Breast epithelium (tissue), 4 donors: ENCODE data around the gene BZW1. TPM values are rescaled to one million over a fixed set of nuclear protein-coding genes. Genes with fewer than 3 reads are reported as not detected.
A peak's percentile ranks its signal among the peaks of the same experiment; 100 is the strongest.

Source experiments
- DNase-seq, 2 donors: peaks; one replicate each; pipeline ENCODE4 v3.0.0-alpha.2; 2019; ENCODE audit warnings: low spot score in 2 of 2
- H3K27ac ChIP-seq, 2 donors: fragments of 200-600 bp; sonication (generic) in 1 of 2; one replicate each; pipeline ENCODE4 v1.5.1; 2016 to 2019; ENCODE audit warnings: mild to moderate bottlenecking in 1 of 2
- H3K27me3 ChIP-seq, 2 donors: fragments of 200-600 bp; sonication (generic) in 1 of 2; one replicate each; pipeline versions ENCODE4 v1.5.1 to v1.6.0; 2017 to 2019; ENCODE audit warnings: control low read depth in 1 of 2, mild to moderate bottlenecking in 1 of 2
- H3K36me3 ChIP-seq: fragments of 200-600 bp; one replicate; pipeline ENCODE4 v1.5.1; 2019
- H3K4me1 ChIP-seq, 2 donors: fragments of 200-600 bp; sonication (generic); one replicate each; pipeline ENCODE4 v1.5.1; 2016 to 2019; ENCODE audit warnings: control low read depth in 1 of 2
- H3K4me3 ChIP-seq, 3 donors: fragments of 200-600 bp; sonication (generic); 1 replicate in 2 of 3; 2 replicates in 1 of 3; pipeline ENCODE4 v1.5.1; 2016 to 2019; ENCODE audit warnings: mild to moderate bottlenecking in 3 of 3, moderate library complexity in 2 of 3
- H3K9me3 ChIP-seq, 2 donors: fragments of 200-600 bp; sonication (generic) in 1 of 2; one replicate each; pipeline ENCODE4 v1.5.1; 2016 to 2019; ENCODE audit warnings: control low read depth in 1 of 2
- POLR2A ChIP-seq: fragments of 450-650 bp; IDR thresholded peaks from one replicate; pipeline ENCODE4 v1.6.1; 2016; ENCODE audit warnings: antibody characterized with exemption, mild to moderate bottlenecking, moderate library complexity
- POLR2AphosphoS5 ChIP-seq, 3 donors: sonication (generic); formaldehyde crosslinking; IDR thresholded peaks; one replicate each; pipeline ENCODE4 v1.6.1; 2017; ENCODE audit warnings: antibody characterized with exemption in 3 of 3
- intact Hi-C: fragments of 100-400 bp; cut with DNase I; formaldehyde crosslinking; loops from one replicate; pipeline ENCODE4 v1.15.1; 2023; ENCODE audit warnings: low total_unique reads
- total RNA-seq, 3 donors: library from RNA; depleted of rRNA; stranded (reverse); fragments of >200 nt; gene quantifications; one replicate each; pipeline ENCODE4 v1.1.0, GENCODE V29; 2016
- TF ChIP-seq, protein P1 (sequence below), 3 donors: fragments of 450-650 bp; IDR thresholded peaks; one replicate each; pipeline ENCODE4 v1.5.1; 2016 to 2017; ENCODE audit warnings: antibody characterized with exemption in 3 of 3, mild to moderate bottlenecking in 3 of 3, moderate library complexity in 3 of 3

The BZW1 gene
- total RNA-seq, result 100 to 1,000 TPM; 309 to 422 (median 326) TPM

DNA sequence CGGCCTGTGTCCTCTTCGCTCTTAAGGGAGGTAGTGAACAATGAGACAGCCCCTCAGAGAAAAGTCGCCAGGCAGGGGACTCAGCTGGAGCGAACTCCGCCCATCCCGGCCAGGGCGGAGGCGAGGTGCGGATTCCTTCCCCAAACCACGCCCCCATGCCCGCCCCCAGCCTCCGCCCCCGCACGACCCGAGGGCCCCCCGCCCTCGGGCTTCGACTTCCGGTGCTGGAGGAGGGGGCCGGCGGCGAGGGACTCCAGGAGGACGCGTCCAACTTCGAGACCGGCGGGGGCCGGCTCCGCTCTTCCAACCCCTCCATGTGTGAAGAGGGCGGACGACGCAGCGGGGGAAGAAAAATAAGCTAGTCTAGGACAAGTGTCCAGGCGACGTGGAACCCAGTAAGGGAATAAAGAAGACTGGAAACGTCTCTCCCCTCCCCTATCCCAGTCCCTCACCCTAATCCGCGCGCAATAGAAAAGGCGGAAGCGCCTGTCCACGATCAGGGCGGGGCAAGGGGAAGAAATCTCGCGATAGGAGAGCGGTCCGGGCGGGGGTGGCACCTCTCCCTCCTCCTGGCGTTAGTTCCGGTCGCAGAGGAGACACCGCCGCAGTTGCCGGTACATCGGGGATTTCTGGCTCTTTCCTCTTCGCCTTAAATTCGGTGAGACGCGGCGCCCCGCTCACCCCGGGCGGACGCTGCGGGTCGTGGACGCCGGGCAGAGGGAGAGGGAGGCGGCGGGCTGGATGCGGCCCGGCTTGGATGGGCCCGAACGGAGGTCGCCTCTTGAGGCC, at the start of gene BZW1:
BZW1 (plus strand) TSS at position 578 of the 789 bp plus-strand sequence. CDS start 1,308 bp downstream, outside the sequence.
- TF ChIP-seq, protein P1, sequence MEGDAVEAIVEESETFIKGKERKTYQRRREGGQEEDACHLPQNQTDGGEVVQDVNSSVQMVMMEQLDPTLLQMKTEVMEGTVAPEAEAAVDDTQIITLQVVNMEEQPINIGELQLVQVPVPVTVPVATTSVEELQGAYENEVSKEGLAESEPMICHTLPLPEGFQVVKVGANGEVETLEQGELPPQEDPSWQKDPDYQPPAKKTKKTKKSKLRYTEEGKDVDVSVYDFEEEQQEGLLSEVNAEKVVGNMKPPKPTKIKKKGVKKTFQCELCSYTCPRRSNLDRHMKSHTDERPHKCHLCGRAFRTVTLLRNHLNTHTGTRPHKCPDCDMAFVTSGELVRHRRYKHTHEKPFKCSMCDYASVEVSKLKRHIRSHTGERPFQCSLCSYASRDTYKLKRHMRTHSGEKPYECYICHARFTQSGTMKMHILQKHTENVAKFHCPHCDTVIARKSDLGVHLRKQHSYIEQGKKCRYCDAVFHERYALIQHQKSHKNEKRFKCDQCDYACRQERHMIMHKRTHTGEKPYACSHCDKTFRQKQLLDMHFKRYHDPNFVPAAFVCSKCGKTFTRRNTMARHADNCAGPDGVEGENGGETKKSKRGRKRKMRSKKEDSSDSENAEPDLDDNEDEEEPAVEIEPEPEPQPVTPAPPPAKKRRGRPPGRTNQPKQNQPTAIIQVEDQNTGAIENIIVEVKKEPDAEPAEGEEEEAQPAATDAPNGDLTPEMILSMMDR (IDR thresholded peaks at IDR 0.05), result no peak
- TF ChIP-seq POLR2A (peak; percentile 83), POLR2AphosphoS5 (IDR thresholded peaks at IDR 0.05) (peak; percentile 92 to 94 (median 93))
- Histone ChIP-seq H3K9me3 (no peaks in the 10 kb centered on the region), H3K27me3 (no peaks in the 10 kb centered on the region), H3K27ac (peak within 1 kb of the TSS; percentile 94 to 98), H3K4me3 (peak within 1 kb of the TSS; percentile 97 to 100 (median 98)), H3K36me3 (no peaks in the 10 kb centered on the region), H3K4me1 (peaks cover 0 to 12% of the 10 kb centered on the region in 2 donors)
- intact Hi-C loops, result loop anchor here (5.0 to 10.0 kb wide), 2 partner anchors 53 to 99 kb away; partner anchors contain the start of gene CLK1
- DNase-seq, result peak; percentile 92 to 97

DNA sequence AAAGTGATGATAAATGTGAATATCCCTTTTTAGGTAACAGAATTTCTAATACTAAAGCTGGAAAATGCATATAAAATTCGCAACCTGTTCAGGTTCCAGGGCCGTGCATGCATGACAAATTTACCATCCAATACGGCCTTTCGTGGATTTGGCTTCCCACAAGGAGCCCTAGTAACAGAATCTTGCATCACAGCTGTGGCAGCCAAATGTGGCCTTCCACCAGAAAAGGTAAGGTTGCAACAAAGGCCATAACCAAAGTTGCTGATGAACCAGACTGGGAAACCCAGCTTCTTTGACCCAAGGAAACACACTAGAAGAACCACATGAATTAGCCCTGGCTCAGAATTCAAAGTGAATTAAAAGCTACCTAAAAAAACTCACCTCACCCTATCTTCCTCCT, 49.6 kb upstream of the BZW1 start:
- H3K36me3 ChIP-seq, result no peaks in the 10 kb centered on the region
- no peaks in the 10 kb centered on the region for H3K4me1 ChIP-seq
- H3K4me3 ChIP-seq, result no peak overlapping the region
- intact Hi-C loops, result no loop called here
- H3K27me3 ChIP-seq, result no peaks in the 10 kb centered on the region
- no peak for DNase-seq
- no peak for TF ChIP-seq POLR2AphosphoS5 (IDR thresholded peaks at IDR 0.05)
- TF ChIP-seq POLR2A, result no peak
- no peaks in the 10 kb centered on the region for H3K9me3 ChIP-seq
- no peak overlapping the region for H3K27ac ChIP-seq

DNA sequence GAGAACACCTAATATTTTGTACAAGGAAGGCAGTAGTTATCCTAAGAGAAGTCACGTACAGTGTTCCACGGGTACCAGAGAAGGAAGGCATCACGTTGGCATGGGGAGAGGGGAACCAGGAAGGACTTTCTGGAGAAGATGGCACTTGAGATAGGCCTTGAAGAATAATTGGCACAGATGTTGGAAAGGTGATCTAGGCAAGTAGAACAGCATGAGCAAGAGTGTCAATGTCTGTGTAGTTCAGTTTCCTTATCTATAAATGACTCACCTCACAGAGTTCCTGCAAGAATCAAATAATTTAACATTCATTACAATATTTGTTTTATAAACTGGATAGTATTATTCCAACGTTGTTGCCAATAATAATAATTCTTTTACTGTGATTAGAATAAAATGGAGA, 48.3 kb upstream of the BZW1 start:
- no peaks in the 10 kb centered on the region for H3K9me3 ChIP-seq
- DNase-seq, result no peak
- intact Hi-C loops, result no loop called here
- H3K4me3 ChIP-seq, result no peak overlapping the region
- H3K36me3 ChIP-seq, result no peaks in the 10 kb centered on the region
- no peaks in the 10 kb centered on the region for H3K27me3 ChIP-seq
- H3K4me1 ChIP-seq, result no peaks in the 10 kb centered on the region
- H3K27ac ChIP-seq, result no peak overlapping the region
- TF ChIP-seq, protein P1 (IDR thresholded peaks at IDR 0.05), result no peak
- TF ChIP-seq POLR2A (no peak), POLR2AphosphoS5 (IDR thresholded peaks at IDR 0.05) (no peak)

DNA sequence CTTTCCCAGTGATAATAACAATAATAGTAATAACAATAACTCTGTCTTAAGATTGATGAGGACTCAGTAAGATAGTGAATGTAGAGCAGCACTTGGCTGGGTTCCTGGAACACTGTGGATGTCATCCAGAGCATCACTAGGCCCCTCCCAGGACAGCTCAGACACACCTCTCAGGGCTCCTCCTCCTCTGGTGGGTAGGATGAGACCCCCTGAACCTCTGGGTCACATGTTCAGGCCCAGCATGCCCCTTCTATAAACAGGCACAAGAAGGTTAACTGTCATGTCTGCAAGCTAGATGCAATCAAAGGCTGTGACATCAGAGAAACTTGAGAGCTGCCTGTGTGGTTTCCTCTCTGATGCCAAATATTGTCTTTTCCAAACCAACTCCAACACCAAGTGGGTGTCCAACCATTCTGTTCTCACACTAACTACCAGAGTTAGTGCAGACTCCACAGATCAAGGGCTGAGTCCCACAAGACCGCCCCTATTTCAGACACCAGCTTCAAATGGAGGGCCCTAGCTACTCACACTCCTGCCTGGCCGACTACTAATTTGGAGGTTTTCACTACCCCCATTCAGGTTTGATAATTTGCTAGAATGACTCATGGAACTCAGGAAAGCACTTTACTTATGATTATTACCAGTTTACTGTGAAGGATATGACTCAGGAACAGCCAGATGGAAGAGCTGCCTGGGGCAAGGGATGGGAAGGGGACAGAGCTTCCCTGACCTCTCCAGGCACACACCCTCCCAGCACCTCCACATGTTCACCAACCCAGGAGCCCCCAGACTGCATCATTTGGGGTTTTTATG, 46.4 kb upstream of the BZW1 start:
- Histone ChIP-seq H3K36me3 (no peaks in the 10 kb centered on the region), H3K9me3 (no peaks in the 10 kb centered on the region), H3K4me1 (no peaks in the 10 kb centered on the region), H3K27me3 (no peaks in the 10 kb centered on the region), H3K4me3 (no peak overlapping the region), H3K27ac (peak overlapping the region; percentile 50 to 61)
- TF ChIP-seq POLR2AphosphoS5 (IDR thresholded peaks at IDR 0.05) (no peak), POLR2A (no peak)
- TF ChIP-seq, protein P1 (IDR thresholded peaks at IDR 0.05), result no peak
- no peak for DNase-seq
- intact Hi-C loops, result no loop called here

DNA sequence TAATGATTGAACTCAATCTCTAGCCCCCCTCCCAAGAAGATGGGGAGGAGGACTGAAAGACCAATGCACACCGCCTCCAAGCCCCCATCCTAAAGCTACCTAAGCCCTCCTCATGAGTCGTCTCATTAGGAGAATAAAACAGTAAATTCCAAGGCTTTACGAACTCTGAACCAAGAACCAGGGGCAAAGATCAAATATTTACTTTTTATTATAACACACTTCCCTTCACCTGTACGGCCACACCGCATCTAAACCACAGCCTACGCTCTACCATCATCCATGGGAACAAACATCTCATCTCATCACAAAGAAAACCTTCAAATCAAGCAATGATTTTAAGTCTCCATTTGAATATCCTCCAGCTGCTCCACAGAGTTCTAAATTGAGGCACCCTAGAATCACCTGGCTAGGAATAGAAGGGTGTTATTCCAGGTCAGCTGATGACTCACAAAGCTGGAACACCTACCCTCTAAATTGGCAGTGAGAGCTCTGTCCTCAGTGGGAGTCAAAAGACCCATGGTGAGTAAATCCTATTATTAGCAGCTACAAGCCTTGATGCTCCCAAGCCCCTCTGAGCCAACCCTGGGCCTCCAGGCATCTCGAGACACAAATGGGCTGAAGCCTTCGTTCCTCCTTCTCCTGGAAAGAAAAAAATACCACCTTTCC, 45.6 kb upstream of the BZW1 start:
- Histone ChIP-seq H3K27ac (peak overlapping the region; percentile 50 to 61), H3K4me3 (no peak overlapping the region), H3K36me3 (no peaks in the 10 kb centered on the region), H3K4me1 (no peaks in the 10 kb centered on the region), H3K27me3 (no peaks in the 10 kb centered on the region), H3K9me3 (no peaks in the 10 kb centered on the region)
- no peak for DNase-seq
- intact Hi-C loops, result no loop called here
- no peak for TF ChIP-seq POLR2A
- no peak for TF ChIP-seq POLR2AphosphoS5 (IDR thresholded peaks at IDR 0.05)
- TF ChIP-seq, protein P1 (IDR thresholded peaks at IDR 0.05), result no peak
